C4-2B (cell line): ENCODE data around the gene ALPL.

Experiments used
- ZFX ChIP-seq: fragments of 450-650 bp; IDR thresholded peaks from 2 replicates; pipeline ENCODE4 v1.6.1; 2017
- TF ChIP-seq, protein P1 (sequence below): fragments of 450-650 bp; conservative IDR thresholded peaks from 2 replicates; pipeline ENCODE4 v1.5.1; 2017; ENCODE audit warnings: mild to moderate bottlenecking

DNA sequence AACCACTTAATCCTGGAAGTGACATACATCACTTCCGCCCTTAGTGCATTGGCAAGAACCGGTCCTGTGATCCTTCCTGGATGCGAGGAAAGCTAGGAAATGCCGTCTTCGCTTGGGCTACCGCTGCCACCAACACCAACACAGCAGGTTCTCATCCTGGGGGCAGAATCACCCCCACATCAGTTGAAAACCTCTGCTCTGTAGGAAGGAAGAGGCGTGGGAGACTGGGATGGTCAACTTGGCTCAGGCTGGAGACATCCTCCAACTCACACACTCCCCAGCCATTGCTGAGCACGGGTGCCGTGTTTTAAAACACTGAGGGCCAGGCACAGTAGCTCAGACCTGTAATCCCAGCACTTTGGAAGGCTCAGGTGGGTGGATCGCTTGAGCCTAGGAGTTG, 74.9 kb downstream of the ALPL start:
- TF ChIP-seq, protein P1, sequence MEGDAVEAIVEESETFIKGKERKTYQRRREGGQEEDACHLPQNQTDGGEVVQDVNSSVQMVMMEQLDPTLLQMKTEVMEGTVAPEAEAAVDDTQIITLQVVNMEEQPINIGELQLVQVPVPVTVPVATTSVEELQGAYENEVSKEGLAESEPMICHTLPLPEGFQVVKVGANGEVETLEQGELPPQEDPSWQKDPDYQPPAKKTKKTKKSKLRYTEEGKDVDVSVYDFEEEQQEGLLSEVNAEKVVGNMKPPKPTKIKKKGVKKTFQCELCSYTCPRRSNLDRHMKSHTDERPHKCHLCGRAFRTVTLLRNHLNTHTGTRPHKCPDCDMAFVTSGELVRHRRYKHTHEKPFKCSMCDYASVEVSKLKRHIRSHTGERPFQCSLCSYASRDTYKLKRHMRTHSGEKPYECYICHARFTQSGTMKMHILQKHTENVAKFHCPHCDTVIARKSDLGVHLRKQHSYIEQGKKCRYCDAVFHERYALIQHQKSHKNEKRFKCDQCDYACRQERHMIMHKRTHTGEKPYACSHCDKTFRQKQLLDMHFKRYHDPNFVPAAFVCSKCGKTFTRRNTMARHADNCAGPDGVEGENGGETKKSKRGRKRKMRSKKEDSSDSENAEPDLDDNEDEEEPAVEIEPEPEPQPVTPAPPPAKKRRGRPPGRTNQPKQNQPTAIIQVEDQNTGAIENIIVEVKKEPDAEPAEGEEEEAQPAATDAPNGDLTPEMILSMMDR, result no peak
- TF ChIP-seq ZFX, result no peak
